Natural killer cell (primary cell): ENCODE results near the gene IFT27. TPM values are rescaled to one million over a fixed set of nuclear protein-coding genes. Genes with fewer than 3 reads are reported as not detected.

Experiments used
- ATAC-seq, 3 donors: fragments of 150-1000 bp in 2 of 3; fragments of 200-7000 bp in 1 of 3; cut with Tn5 transposase; 1 replicate in 1 of 3; 2 replicates in 2 of 3; pipeline ENCODE4 v1.10.0; 2021; ENCODE audit warnings: mild to moderate bottlenecking in 2 of 3, moderate library complexity in 2 of 3
- DNase-seq, 2 donors: peaks; one replicate each; pipeline versions ENCODE4 v3.0.0 to v3.0.0-alpha.2; 2013 to 2021; ENCODE audit warnings: mixed read lengths in 1 of 2
- H3K27ac ChIP-seq: one replicate; pipeline ENCODE4 v1.5.1; 2013; ENCODE audit warnings: mild to moderate bottlenecking, low read length
- H3K27me3 ChIP-seq: one replicate; pipeline ENCODE4 v1.6.1; 2013; ENCODE audit warnings: low read length; ENCODE audit not compliant: control insufficient read depth, insufficient read depth
- H3K36me3 ChIP-seq: one replicate; pipeline ENCODE4 v1.6.1; 2013; ENCODE audit warnings: low read length; ENCODE audit not compliant: control insufficient read depth, insufficient read depth
- H3K4me1 ChIP-seq: one replicate; pipeline ENCODE4 v1.6.1; 2013; ENCODE audit warnings: low read length; ENCODE audit not compliant: control insufficient read depth, insufficient read depth
- H3K4me3 ChIP-seq: one replicate; pipeline ENCODE4 v1.5.1; 2013; ENCODE audit warnings: low read length
- H3K9me3 ChIP-seq: one replicate; pipeline ENCODE4 v1.6.1; 2013; ENCODE audit warnings: low read length; ENCODE audit not compliant: control insufficient read depth, insufficient read depth
- H3K27ac Mint-ChIP-seq, 2 donors: one replicate each; pipeline ENCODE4 v1.8.0; 2022; ENCODE audit warnings: mild to moderate bottlenecking in 2 of 2, mixed read lengths in 2 of 2, moderate library complexity in 1 of 2
- H3K27me3 Mint-ChIP-seq, 2 donors: one replicate each; pipeline ENCODE4 v1.8.0; 2022; ENCODE audit warnings: low read depth in 2 of 2, mixed read lengths in 2 of 2
- H3K36me3 Mint-ChIP-seq: one replicate; pipeline ENCODE4 v1.8.0; 2022; ENCODE audit warnings: mixed read lengths
- H3K4me1 Mint-ChIP-seq, 2 donors: one replicate each; pipeline ENCODE4 v1.8.0; 2022; ENCODE audit warnings: mixed read lengths in 2 of 2
- H3K4me3 Mint-ChIP-seq: one replicate; pipeline ENCODE4 v1.8.0; 2022; ENCODE audit warnings: mild to moderate bottlenecking, moderate library complexity, mixed read lengths
- H3K9me3 Mint-ChIP-seq, 2 donors: one replicate each; pipeline ENCODE4 v1.8.0; 2022; ENCODE audit warnings: mixed read lengths in 2 of 2
- WGBS: methylation state at CpG from one replicate; pipeline ENCODE4 v1.1.7; 2013; ENCODE audit warnings: missing lambda C conversion rate; ENCODE audit not compliant: insufficient coverage; 5-methylcytosine and 5-hydroxymethylcytosine counted together
- intact Hi-C: fragments of 100-400 bp; cut with micrococcal nuclease; formaldehyde crosslinking; loops from one replicate; pipeline ENCODE4 v1.14.2; 2022
- total RNA-seq, 4 donors: library from RNA; stranded (reverse); fragments of 120-200 nt in 1 of 4; gene quantifications; one replicate each; pipeline versions ENCODE4 v1.2.3 to v1.2.4, GENCODE V29; 2013 to 2022
- TF ChIP-seq, protein P1 (sequence below): fragments of 200-600 bp; IDR thresholded peaks from one replicate; pipeline ENCODE4 v1.8.0; 2022; ENCODE audit warnings: antibody characterized with exemption

The IFT27 gene
- total RNA-seq, 3 donors from 2014 or later (not counting 1 experiment from before 2014, with no cell fraction given), result 16.5 to 30.1 (median 27.1) TPM

GRCh38 chr22:36796552-36797175 is 20.7 kb upstream of the IFT27 start:
- Histone ChIP-seq H3K27me3 (no peaks in the 10 kb centered on the region), H3K27ac (no peak overlapping the region), H3K4me3 (no peak overlapping the region), H3K9me3 (no peaks in the 10 kb centered on the region), H3K36me3 (no peaks in the 10 kb centered on the region), H3K4me1 (peaks cover 8% of the 10 kb centered on the region)
- Mint-ChIP-seq H3K27ac (no peak overlapping the region), H3K27me3 (peaks cover 3 to 10% of the 10 kb centered on the region in 2 donors), H3K9me3 (no peaks in the 10 kb centered on the region), H3K36me3 (no peaks in the 10 kb centered on the region), H3K4me3 (no peak overlapping the region), H3K4me1 (no peaks in the 10 kb centered on the region)
- intact Hi-C loops, result no loop called here
- 87% methylated on average over 7 of the region's 7 CpGs for WGBS
- ATAC-seq (no peak), DNase-seq (no peak)
- TF ChIP-seq, protein P1, sequence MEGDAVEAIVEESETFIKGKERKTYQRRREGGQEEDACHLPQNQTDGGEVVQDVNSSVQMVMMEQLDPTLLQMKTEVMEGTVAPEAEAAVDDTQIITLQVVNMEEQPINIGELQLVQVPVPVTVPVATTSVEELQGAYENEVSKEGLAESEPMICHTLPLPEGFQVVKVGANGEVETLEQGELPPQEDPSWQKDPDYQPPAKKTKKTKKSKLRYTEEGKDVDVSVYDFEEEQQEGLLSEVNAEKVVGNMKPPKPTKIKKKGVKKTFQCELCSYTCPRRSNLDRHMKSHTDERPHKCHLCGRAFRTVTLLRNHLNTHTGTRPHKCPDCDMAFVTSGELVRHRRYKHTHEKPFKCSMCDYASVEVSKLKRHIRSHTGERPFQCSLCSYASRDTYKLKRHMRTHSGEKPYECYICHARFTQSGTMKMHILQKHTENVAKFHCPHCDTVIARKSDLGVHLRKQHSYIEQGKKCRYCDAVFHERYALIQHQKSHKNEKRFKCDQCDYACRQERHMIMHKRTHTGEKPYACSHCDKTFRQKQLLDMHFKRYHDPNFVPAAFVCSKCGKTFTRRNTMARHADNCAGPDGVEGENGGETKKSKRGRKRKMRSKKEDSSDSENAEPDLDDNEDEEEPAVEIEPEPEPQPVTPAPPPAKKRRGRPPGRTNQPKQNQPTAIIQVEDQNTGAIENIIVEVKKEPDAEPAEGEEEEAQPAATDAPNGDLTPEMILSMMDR, result no peak

DNA sequence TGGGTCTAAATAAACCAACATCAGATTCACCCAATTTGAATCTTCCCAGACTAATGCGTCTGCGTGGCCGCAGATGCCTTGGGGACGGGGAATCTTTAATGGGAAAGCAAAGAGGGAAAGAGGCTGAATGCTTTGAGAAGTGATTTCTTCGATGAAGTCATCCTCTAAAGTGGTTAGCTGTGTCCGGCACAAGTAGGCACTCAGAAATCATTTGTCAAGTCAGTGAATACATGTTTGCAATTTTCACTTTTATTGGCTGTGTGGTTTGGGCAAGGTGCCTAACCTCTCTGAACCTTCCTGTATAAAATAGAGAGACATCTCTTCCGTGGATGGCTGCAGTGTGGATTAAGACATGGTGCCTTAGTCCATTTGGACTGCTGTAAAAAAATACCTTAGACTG is 19.7 kb upstream of the IFT27 start:
- Histone ChIP-seq H3K36me3 (no peaks in the 10 kb centered on the region), H3K9me3 (no peaks in the 10 kb centered on the region), H3K4me1 (peaks cover 8% of the 10 kb centered on the region), H3K4me3 (no peak overlapping the region), H3K27me3 (no peaks in the 10 kb centered on the region), H3K27ac (no peak overlapping the region)
- H3K9me3 Mint-ChIP-seq, result no peaks in the 10 kb centered on the region
- H3K4me1 Mint-ChIP-seq, result no peaks in the 10 kb centered on the region
- no peaks in the 10 kb centered on the region for H3K36me3 Mint-ChIP-seq
- H3K27me3 Mint-ChIP-seq, result peaks cover 0 to 8% of the 10 kb centered on the region in 2 donors
- H3K4me3 Mint-ChIP-seq, result no peak overlapping the region
- 90% methylated on average over 6 of the region's 7 CpGs for WGBS
- H3K27ac Mint-ChIP-seq, result no peak overlapping the region
- intact Hi-C loops, result no loop called here
- TF ChIP-seq, protein P1, result no peak
- ATAC-seq (no peak), DNase-seq (no peak)

GRCh38 chr22:36790648-36791047 is 14.7 kb upstream of the IFT27 start:
- no peaks in the 10 kb centered on the region for H3K4me1 Mint-ChIP-seq
- no peak overlapping the region for H3K4me3 ChIP-seq

More at GRCh38 chr22:36790648-36791047, 14.7 kb upstream of the IFT27 start:
- no peak overlapping the region for H3K4me3 Mint-ChIP-seq
- TF ChIP-seq, protein P1, result no peak
- H3K27me3 Mint-ChIP-seq, result peaks cover 0 to 13% of the 10 kb centered on the region in 2 donors
- intact Hi-C loops, result no loop called here
- Histone ChIP-seq H3K36me3 (no peaks in the 10 kb centered on the region), H3K27ac (no peak overlapping the region), H3K9me3 (no peaks in the 10 kb centered on the region), H3K4me1 (no peaks in the 10 kb centered on the region), H3K27me3 (no peaks in the 10 kb centered on the region)
- WGBS, result 50% methylated on average over 7 of the region's 7 CpGs
- no peak overlapping the region for H3K27ac Mint-ChIP-seq
- no peaks in the 10 kb centered on the region for H3K36me3 Mint-ChIP-seq
- DNase-seq (no peak), ATAC-seq (no peak)
- H3K9me3 Mint-ChIP-seq, result no peaks in the 10 kb centered on the region
